ENCODE data around the gene ASB18. TPM values are rescaled to one million over a fixed set of nuclear protein-coding genes. Genes with fewer than 3 reads are reported as not detected.

Gene ASB18
- total RNA-seq: not detected in 2 replicates

DNA sequence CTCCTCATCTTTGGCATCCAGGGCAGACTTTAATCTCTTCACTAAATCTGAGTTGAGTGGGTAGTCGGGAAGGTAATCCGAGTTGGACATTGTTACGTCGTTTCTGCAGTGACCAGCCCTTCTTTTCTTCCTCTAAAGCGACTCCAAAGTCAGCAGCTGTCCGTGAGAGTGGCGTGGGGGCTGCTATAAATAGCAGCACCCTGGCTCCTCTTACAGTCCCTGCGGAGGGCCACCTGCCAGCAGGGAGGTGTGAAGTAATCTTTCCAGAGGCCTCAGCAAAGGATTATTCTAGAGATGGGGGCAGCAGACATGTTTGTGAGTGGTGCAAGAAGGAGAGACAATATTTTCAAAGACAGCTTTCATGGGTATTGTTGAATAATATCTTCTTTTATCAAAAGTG, at the start of gene ASB18:
Gene ASB18, minus strand, starts transcription at position 151 of the 400 bp plus-strand sequence. Its CDS starts 61 bp downstream, at position 90.

DNA sequence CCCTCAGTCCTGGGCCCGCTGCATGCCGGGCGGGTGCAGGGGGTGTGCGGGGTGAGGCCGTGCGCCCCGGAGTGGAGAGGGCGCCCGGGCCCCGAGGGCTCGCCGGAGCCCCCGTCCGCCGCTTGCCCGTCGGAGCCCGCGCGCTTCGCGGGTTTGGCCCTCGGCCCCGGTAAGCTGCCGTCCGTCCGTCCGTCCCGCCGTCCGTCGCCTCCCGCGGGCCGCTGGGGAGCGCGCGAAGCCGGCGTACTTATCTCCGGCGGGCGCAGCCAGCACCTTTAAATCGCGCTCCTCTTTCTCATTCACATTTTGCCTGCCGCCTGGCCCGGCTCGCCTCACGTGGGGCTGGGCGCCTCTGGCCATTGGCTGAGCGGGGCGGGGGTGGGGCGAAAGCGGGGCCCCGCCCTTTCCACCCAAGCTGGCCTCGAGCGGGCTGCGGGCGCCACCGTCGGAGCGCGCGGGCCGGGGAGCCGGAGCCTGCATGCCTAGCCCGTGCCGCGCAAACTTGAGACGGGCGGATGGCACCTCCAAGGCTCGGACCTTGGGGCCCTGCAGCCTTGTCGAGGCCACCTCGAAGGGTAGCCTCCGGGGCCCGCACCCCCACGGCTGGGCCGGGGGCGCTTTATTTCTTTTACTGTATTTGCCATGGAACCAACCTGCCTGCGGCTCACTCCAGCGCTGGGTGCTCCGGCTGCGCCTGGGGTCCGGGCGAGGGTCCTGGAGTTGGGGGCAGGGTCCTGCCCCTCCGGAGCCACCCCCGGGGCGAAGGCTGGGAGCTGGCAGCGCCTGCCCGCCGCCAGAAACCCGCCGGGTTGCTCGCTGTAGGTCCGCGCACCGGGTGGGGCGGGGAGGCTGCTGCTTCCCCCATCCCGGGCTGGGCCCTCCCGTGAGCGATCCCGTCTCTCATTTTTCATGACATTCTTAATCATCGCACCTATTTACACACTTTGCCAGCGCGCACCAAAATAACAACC, 95.8 kb downstream of the ASB18 start, which contains the start of gene GBX2:
Gene GBX2, minus strand, starts transcription at position 277 of the 971 bp plus-strand sequence. CDS start 415 bp downstream, outside the sequence.

Other genes with a start within 250 kb of the ASB18 start
- gene GBX2, start 96.0 kb downstream of the ASB18 start, total RNA-seq: not detected in 2 replicates

All from cardiac ventricle fibroblast (primary cell).